Mesothelial cell of epicardium (in vitro differentiated cells): ENCODE data around the gene ZNF438. TPM values are rescaled to one million over a fixed set of nuclear protein-coding genes. Genes with fewer than 3 reads are reported as not detected.
"Not testable (repeated sequence)": the region's sequence is repeated elsewhere in the genome, so short reads cannot be mapped to it uniquely, and the experiment has no call there.

Experiments used
- DNase-seq, 2 experiments: peaks; one replicate each; pipeline ENCODE4 v3.0.0; 2021; ENCODE audit warnings: low spot score in 2 of 2; ENCODE audit not compliant: unreplicated experiment in 2 of 2
- H3K27ac Mint-ChIP-seq: 2 replicates; pipeline ENCODE4 v1.8.0; 2021; ENCODE audit warnings: mixed read lengths
- H3K27me3 Mint-ChIP-seq: 2 replicates; pipeline ENCODE4 v1.8.0; 2021; ENCODE audit warnings: low read depth, mixed read lengths
- H3K36me3 Mint-ChIP-seq: 2 replicates; pipeline ENCODE4 v1.8.0; 2021; ENCODE audit warnings: mixed read lengths
- H3K4me1 Mint-ChIP-seq: 2 replicates; pipeline ENCODE4 v1.8.0; 2021; ENCODE audit warnings: mixed read lengths
- H3K4me3 Mint-ChIP-seq: 2 replicates; pipeline ENCODE4 v1.8.0; 2021; ENCODE audit warnings: mild to moderate bottlenecking, moderate library complexity, mixed read lengths
- H3K9me3 Mint-ChIP-seq: 2 replicates; pipeline ENCODE4 v1.8.0; 2021; ENCODE audit warnings: mixed read lengths
- total RNA-seq: library from RNA; stranded (reverse); gene quantifications from 3 replicates; pipeline ENCODE4 v1.2.1, GENCODE V29; 2021
- TF ChIP-seq, protein P1 (sequence below): fragments of 200-600 bp; sonication (generic); IDR thresholded peaks from one replicate; pipeline ENCODE4 v1.5.0; 2021; ENCODE audit warnings: antibody characterized with exemption; ENCODE audit not compliant: unreplicated experiment

ZNF438 gene
- total RNA-seq, 1 donor from 2014 or later = 6.0 TPM

DNA sequence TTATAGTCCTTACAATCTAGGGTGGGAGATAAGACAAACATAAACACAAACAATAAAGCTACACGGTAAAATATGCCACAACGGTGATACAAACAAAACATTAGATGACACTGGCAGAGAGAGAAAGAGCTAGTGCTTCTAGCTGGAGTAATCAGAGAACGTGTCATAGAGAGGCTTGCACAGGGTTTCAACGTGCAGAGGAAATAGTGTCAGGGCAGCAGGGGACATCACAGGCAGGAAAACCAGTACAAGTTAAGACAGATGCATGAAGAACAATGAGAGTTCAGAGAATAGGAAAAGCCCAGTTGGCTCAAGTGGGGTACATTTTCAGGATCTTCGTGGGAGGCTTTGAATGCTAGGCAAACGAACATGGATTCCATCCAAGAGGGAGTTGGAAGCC, 91.4 kb downstream of the ZNF438 start:
- Mint-ChIP-seq H3K4me1 (no peaks in the 10 kb centered on the region), H3K4me3 (no peak overlapping the region), H3K9me3 (peaks cover 9% of the 10 kb centered on the region), H3K27ac (no peak overlapping the region), H3K36me3 (peaks cover 11% of the 10 kb centered on the region), H3K27me3 (no peaks in the 10 kb centered on the region)
- TF ChIP-seq, protein P1, sequence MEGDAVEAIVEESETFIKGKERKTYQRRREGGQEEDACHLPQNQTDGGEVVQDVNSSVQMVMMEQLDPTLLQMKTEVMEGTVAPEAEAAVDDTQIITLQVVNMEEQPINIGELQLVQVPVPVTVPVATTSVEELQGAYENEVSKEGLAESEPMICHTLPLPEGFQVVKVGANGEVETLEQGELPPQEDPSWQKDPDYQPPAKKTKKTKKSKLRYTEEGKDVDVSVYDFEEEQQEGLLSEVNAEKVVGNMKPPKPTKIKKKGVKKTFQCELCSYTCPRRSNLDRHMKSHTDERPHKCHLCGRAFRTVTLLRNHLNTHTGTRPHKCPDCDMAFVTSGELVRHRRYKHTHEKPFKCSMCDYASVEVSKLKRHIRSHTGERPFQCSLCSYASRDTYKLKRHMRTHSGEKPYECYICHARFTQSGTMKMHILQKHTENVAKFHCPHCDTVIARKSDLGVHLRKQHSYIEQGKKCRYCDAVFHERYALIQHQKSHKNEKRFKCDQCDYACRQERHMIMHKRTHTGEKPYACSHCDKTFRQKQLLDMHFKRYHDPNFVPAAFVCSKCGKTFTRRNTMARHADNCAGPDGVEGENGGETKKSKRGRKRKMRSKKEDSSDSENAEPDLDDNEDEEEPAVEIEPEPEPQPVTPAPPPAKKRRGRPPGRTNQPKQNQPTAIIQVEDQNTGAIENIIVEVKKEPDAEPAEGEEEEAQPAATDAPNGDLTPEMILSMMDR = no peak
- no peak for DNase-seq

DNA sequence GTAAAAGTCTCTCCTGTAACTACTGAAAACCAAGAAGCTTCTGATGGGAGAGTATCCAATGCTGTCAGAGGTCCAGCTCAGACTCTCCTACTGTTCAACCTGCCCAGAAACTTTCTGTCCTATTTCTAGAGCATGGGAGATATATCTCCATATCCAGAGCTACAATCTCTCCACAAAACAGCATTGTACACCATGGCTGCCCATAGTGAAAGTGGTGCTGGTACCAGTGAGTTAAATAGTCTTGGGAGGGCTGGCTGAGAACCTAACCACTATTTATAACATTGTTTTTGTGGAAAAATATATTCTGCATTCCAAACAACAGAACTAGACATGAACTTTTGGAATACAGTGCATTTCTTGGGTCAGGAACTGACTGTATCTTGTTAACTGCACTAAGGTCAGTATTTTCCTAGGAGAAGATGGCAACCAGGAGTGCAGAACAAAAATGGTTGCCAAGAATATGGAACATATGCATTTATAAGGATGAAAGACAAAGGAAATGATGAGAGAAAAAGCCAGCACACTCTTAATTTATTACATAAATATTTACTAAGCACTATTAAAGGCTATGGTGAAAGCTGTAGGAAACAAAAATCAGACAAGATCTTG, 91.9 kb downstream of the ZNF438 start:
- peaks cover 13% of the 10 kb centered on the region for H3K9me3 Mint-ChIP-seq
- H3K4me1 Mint-ChIP-seq = no peaks in the 10 kb centered on the region
- TF ChIP-seq, protein P1 = no peak
- H3K4me3 Mint-ChIP-seq = no peak overlapping the region
- no peak for DNase-seq
- H3K27me3 Mint-ChIP-seq = no peaks in the 10 kb centered on the region
- peaks cover 14% of the 10 kb centered on the region for H3K36me3 Mint-ChIP-seq
- no peak overlapping the region for H3K27ac Mint-ChIP-seq

DNA sequence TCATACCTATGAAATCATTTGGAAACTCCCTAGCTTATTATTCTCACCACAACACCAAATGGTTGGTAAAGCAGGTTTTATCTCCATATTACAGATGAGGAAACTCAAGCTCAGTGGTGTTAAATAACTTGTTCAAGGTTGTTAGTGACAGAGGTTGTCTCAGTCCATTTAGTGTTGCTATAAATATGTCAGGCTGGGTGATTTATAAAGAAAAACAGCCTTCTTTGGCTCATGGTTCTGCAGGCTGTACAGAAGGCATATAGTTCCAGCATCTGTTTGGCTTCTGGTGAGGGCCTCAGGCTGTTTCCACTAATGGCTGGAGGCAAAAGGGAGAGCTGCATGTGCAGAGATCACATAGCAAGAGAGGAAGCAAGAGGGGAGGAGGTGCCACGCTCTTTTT, 96.6 kb downstream of the ZNF438 start:
- no peak overlapping the region for H3K27ac Mint-ChIP-seq
- H3K4me3 Mint-ChIP-seq = no peak overlapping the region
- H3K9me3 Mint-ChIP-seq = peaks cover 18% of the 10 kb centered on the region
- no peaks in the 10 kb centered on the region for H3K27me3 Mint-ChIP-seq
- no peak for DNase-seq
- H3K36me3 Mint-ChIP-seq = peaks cover 21% of the 10 kb centered on the region
- TF ChIP-seq, protein P1 = no peak
- H3K4me1 Mint-ChIP-seq = no peaks in the 10 kb centered on the region

DNA sequence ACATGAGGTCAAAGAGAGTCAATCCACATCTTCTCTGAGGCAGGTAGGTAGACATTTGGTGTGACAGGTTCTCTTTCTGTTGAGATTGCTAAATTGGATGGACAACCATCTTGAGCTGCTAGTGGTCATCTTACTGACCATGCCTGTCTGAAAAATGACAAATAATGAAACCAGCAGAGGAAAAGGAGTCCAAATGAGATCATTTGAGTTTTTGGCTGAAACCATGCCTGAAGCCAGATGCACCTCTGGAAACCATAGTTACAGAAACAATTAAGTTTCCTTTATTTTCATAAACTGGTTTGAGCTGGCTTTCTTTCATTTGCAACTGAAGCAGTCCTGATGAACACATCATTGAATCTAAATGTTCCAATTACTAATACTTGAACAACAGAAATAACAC, 100.6 kb downstream of the ZNF438 start:
- H3K27ac Mint-ChIP-seq = no peak overlapping the region
- no peaks in the 10 kb centered on the region for H3K4me1 Mint-ChIP-seq
- H3K9me3 Mint-ChIP-seq = peaks cover 17% of the 10 kb centered on the region
- no peak for DNase-seq
- TF ChIP-seq, protein P1 = no peak
- no peaks in the 10 kb centered on the region for H3K27me3 Mint-ChIP-seq
- no peak overlapping the region for H3K4me3 Mint-ChIP-seq
- peaks cover 30% of the 10 kb centered on the region for H3K36me3 Mint-ChIP-seq

DNA sequence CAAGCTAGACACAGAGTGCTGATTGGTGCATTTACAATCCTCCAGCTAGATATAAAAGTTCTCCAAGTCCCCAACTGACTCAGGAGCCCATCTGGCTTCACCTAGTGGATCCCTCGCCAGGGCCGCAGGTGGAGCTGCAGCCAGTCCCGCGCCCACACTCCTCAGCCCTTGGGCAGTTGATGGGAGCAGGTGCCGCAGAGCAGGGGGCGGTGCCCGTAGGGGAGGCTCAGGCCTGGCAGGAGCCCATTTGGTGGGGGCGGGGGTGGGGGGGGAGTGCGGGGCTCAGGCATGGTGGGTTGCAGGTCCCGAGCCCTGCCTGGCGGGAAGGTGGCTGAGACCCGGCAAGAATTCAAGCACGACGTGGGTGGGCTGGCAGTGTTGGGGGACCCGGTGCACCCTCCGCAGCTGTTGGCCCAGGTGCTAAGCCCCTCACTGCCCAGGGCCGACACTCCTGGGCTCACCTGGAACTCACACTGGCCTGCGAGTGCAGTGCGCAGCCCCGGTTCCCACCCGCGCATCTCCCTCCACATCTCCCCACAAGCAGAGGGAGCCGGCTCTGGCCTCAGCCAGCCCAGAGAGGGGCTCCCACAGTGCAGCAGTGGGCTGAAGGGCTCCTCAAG, 101.7 kb downstream of the ZNF438 start:
- H3K27ac Mint-ChIP-seq = no peak overlapping the region
- DNase-seq = no peak
- peaks cover 14% of the 10 kb centered on the region for H3K9me3 Mint-ChIP-seq
- no peak overlapping the region for H3K4me3 Mint-ChIP-seq
- H3K36me3 Mint-ChIP-seq = peaks cover 20% of the 10 kb centered on the region
- no peaks in the 10 kb centered on the region for H3K27me3 Mint-ChIP-seq
- TF ChIP-seq, protein P1 = no peak
- no peaks in the 10 kb centered on the region for H3K4me1 Mint-ChIP-seq

DNA sequence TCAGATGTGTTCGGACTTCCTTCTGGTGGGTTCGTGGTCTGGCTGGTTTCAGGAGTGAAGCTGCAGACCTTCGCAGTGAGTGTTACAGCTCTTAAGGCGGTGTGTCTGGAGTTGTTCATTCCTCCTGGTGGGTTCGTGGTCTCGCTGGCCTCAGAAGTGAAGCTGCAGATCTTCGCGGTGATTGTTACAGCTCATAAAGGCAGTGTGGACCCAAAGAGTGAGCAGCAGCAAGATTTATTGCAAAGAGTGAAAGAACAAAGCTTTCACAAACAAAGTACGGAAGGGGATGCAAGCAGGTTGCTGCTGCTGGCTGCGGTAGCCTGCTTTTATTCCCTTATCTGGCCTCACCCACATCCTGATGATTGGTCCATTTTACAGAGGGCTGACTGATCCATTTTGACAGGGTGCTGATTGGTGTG, 102.3 kb downstream of the ZNF438 start:
- not testable (repeated sequence) for DNase-seq, H3K27me3 Mint-ChIP-seq, H3K4me1 Mint-ChIP-seq, H3K4me3 Mint-ChIP-seq, H3K27ac Mint-ChIP-seq
- Mint-ChIP-seq H3K36me3 (peaks cover 23% of the 10 kb centered on the region), H3K9me3 (peaks cover 18% of the 10 kb centered on the region)
